MG63 (cell line): ENCODE results near the gene ANKRD34C. TPM values are rescaled to one million over a fixed set of nuclear protein-coding genes. Genes with fewer than 3 reads are reported as not detected.

Source experiments
- total RNA-seq: library from RNA; depleted of rRNA; stranded (reverse); fragments of >200 nt; shearing (Covaris generic); gene quantifications from 2 replicates; pipeline ENCODE4 v1.2.3, GENCODE V29; 2014; ENCODE audit warnings: low replicate concordance; rRNA removed

Gene ANKRD34C
- total RNA-seq, 1 experiment from 2014 or later, result not detected

Other genes starting within 250 kb of the ANKRD34C start
- not detected in 2 replicates for gene RASGRF1, start 191.9 kb upstream of the ANKRD34C start, total RNA-seq
- gene TMED3, start 28.4 kb downstream of the ANKRD34C start, total RNA-seq, result 149 and 212 TPM in 2 replicates
- gene MINAR1, start 149.6 kb downstream of the ANKRD34C start, total RNA-seq, result 0.52 and 0.79 TPM in 2 replicates